NOMO-1 treated with dmso at 0.1 percent for 144 hours (cell line): ENCODE measurements around the gene CXCR6.

Experiments
- DNase-seq: peaks from one replicate; lab custom pipeline; 2025; ENCODE audit not compliant: unreplicated experiment; lab: John Stamatoyannopoulos, UW

The CXCR6 gene

GRCh38 chr3:45921158-45922038, 21.9 kb upstream of the CXCR6 start:
- DNase-seq, result no peak

DNA sequence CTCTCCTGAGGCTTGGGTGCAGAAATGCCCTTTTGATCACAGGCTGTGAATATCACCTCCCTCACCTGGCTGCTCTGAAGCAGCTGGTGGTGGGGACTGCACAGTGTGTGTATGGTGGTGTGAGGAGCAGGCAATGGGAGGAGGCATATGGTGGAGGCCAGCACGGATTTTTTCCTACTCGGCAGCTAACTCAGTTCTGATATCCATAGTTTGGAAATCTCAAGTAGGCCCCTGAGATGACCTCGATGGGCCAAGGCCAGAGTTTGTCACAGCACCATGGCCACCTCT, 21.3 kb upstream of the CXCR6 start:
- DNase-seq, result no peak

- no peak for DNase-seq
Measured at GRCh38 chr3:45922950-45923590, 20.2 kb upstream of the CXCR6 start.

DNA sequence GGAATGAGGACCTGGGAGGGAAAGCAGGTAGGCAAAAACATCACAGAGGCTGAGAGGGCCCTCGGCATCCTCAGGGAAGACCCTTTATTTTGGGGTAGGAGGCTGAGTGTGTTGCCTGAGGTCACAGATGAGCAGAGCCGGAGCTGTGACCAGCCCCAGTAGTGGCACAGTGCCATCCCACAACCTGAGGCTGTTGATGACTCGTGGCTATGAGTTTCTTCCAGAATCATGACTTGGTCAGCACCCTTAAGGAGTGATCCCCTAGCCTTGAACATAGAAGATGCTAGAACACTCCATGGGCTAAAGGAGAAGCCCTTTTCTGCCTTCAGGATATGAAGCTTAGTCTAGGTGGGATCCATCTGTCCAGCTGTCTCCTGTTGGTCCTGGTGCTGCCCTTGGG, 19.5 kb upstream of the CXCR6 start:
- no peak for DNase-seq

- DNase-seq, result no peak
Measured at GRCh38 chr3:45927881-45928280, 15.4 kb upstream of the CXCR6 start.

- DNase-seq, result no peak
Measured at GRCh38 chr3:45929042-45929679, 14.1 kb upstream of the CXCR6 start.

- no peak for DNase-seq
Measured at GRCh38 chr3:45931496-45931895, 11.8 kb upstream of the CXCR6 start.

GRCh38 chr3:45932112-45932511, 11.2 kb upstream of the CXCR6 start:
- DNase-seq, result peak; percentile 15

DNA sequence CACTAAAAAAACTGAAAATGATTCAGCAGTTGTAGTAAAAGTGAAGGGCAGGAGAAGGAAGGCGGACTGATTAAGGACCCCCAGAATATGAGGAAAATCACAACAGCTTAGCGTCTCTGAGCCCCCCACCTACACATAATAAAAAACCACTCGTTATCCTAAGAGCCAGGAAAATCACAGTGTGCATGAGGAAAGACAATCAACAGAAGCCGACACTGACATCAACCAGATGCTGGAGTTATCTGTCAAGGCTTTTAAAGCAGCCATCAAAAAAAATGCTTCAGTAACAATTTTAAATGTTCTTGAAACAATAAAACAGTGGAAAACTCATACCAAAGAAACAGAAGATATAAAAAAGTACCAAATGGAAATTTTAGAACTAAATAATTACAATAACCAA, 9.7 kb upstream of the CXCR6 start:
- DNase-seq, result no peak

DNA sequence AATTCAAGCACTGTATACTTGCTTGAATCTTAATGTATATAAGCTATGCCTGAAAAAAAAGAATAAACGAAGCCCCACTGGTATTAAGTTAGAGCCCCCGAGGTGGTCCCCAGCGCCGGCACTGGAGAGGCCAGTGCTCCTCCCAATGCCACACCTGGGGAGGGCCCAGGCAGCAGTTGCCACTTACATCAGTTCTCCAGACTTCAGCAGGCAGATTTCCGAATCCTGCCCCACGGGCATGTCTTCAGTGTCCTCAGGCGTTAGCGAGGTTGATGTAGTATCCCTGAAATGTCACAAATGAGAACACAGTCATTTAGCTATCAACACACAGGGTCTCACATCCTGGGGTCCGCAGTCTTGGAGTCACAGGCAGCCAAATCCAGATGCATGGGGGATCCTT, 7.0 kb upstream of the CXCR6 start:
- no peak for DNase-seq

DNA sequence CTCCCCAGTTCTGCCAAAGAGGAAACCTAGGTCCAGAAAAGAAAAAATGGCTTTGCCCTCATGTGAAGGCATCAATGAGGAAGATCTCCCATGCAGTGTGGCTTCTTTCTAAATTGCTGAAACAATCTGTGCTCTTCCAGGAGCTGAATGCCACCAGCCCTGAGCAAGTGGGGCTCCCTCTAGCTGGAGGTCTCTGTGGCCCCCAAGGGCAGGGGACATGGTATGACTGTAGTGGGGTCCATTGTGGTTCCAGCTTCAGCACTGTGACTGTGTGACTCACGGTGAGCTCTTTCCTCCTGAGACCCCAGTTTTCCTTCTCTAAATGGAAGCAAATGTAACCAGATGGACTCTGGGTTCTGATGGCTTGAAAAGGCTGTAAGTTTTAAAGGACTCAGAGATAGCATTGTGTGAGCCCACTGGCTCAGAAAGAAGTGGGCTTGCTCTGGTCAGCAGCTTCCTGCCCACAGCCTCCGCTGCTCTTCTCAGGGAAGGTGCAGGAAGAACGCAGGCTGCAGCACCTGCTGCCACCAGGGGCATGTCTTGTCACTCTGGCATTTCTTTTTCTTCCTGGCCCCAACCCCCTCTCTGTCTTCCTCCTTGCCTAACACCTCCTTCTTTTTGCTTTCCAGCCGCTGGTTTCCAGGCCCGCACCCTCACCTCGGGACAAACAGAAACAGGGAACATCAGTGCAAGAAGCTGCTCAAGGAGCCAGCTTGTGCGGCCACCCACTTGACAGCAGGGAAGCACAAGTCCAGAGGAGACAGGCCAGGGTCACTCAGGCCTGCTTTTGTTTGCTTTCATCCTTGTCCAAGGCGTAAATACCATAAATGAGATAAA, 5.8 kb upstream of the CXCR6 start:
- no peak for DNase-seq

GRCh38 chr3:45938043-45938435, 5.2 kb upstream of the CXCR6 start:
- no peak for DNase-seq

- DNase-seq, result peak; percentile 60
Measured at GRCh38 chr3:45938864-45939263, 4.4 kb upstream of the CXCR6 start.

GRCh38 chr3:45939341-45939771, 3.9 kb upstream of the CXCR6 start:
- DNase-seq, result no peak

DNA sequence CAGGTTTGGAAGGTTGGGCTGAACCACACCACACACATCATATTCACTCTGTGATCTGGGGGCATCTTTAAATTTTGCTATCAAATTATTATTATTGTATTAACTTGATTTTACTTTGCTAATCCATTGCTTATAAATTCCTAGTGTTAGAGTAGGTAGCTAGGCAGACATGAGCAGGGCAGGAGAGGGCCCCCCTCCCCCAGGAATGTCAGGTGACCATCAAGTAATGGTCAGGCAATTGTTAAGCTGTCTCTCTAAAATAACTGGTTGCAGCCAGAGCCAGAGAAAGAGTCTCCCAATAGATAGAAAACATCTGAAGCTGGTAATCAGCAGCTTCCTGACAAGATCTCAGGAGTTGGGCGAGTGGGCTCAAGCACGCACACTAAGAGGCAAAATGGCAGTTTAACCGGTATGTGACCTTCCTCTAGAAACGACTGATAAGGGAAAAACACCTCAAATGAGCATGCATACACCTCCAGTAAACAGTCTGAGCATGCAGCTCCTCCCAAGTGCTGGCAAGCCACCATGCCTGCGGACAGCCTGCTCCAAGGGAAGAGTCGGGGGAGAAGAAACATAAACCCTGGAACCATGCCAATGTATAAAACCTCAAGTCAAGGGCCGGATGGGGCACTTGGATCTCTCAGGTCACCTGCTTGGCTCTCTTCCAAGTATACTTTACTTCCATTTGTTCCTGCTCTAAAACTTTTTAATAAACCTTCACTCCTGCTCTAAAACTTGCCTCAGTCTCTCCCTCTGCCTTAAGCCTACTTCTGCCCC, 3.1 kb upstream of the CXCR6 start:
- no peak for DNase-seq

DNA sequence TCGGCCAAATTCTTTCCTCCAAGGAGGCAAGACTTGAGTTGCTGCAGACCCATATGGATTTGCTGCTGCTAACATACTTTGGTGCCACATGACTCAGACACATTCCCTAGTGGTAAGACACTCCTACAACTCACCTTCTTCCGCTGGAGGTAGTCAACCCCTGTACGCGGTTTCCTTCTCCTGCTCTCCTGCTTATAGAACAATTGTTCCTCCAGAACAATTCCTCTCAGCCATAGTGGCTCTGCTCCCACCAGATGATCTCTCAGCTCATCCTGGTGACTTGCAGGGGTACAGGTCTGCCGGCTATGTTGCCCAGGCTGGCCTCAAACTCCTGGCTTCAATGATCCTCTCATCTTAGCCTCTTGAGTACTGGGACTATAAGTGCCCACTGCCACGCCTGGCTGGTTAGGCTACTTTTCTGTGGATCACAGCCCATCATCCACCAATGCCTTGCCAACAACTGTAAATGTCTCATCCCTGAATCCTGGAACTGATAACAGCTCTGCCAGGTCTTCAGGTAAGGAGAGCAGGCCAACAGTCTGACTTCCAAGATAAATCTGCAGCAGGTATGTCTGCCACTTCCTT, 2.4 kb upstream of the CXCR6 start:
- no peak for DNase-seq

GRCh38 chr3:45942051-45942825, 1.0 kb upstream of the CXCR6 start:
- DNase-seq, result no peak

- DNase-seq, result no peak
Measured at GRCh38 chr3:45944830-45945620, 1.8 kb downstream of the CXCR6 start.

- no peak for DNase-seq
Measured at GRCh38 chr3:45946307-45946706, 3.0 kb downstream of the CXCR6 start.
